Hippocampal formation (tissue), 2 donors: ENCODE measurements around the gene ZNF652.
"Not testable (repeated sequence)": the region's sequence is repeated elsewhere in the genome, so short reads cannot be mapped to it uniquely, and the experiment has no call there.

ENCODE experiments used
- DNase-seq, 2 donors: peaks; one replicate each; lab custom pipeline; 2025; lab: John Stamatoyannopoulos, UW

Gene ZNF652

DNA sequence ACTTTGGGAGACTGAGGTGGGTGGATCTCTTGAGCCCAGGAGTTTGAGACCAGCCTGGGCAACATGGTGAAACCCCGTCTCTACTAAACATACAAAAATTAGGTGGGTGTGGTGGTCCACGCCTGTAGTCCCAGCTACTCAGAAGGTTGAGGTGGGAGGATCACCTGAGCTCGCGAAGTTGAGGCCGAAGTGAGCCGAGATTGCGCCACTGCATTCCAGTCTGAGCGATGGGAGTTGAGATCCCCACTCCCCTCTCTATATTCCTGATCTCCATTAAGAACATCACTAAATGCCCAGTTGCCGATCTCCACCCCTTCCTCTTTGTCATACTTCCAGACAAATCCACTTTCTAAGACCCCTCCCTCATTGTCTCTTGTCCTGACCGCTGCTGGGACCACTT lies 24.3 kb upstream of the ZNF652 start:
- DNase-seq, result no peak

DNA sequence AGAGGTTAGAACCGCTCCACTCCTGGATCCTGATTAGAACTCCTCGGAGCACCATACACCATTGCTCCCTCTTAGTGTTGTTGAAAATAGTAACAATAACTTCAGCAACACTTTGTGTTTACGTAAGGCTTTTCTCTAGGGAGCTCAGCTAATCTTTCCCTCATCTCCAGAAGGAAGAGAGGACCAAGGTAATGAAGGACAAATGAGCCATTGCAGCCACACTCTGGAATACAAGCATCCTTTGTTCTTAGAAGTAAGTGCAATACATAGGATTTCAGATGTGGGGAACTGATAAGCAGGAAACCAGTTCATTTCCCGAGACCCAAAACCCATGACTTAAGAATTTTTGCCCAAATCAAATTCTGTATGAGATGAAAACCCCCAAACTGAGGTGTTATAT lies 22.9 kb upstream of the ZNF652 start:
- DNase-seq, result no peak

DNA sequence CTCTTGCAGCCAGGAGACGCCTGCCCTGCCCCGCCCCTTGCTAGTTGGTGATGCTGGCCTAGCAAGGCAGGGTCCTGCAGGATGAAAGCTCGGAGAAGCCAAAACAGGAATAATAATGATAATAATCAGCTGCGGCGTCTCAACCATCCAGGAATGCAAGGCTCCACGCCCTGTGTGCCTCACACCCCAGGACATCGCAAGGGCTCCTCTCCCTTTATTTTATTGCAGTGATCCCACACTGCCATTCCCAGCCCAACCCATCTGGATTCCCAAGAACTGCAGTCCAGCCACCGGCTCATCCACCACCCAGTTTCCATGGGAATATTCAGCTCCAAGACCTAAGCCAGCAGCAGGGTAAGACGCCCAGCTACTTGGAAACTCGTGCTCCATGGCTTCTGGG lies 21.0 kb upstream of the ZNF652 start:
- no peak for DNase-seq

DNA sequence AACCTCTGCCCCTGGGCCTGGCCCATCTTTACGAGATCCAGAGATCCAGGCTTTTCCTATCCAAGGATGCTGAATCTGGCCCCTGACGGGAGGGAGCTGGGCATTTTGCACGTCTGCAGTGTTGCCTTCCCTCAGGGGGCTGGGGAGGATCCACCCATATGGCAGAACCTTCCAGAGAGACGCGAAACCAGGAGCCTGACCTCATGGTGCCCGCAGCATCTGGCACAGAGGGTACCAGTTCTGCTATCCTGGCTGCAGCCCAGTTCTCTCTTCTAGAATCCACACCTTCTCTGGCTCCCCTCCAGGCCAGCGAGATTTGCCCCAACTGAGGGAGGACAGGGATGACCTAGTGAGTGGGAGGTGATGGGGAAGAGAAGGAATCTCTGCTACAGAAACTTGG lies 20.5 kb upstream of the ZNF652 start:
- DNase-seq, result no peak

DNA sequence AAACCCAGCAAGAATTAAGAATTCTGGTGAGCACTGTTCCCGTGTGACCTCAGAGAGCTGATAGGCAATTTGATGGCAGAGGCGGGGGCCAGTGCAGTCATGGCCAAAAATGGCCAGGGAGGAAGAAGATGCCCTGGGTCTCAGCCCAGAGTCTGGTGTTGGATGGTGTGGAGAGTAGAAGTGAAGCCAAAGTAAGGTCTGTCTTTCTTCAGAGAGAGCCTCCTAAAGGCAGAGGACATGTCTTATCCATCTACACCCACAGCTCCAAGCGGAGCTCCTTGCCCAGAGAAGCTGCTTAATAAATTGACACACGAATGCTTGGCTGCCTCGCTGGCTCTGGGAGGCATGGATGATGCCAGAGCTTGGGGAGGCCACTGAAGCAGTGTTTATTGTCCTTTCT lies 19.7 kb upstream of the ZNF652 start:
- no peak for DNase-seq

DNA sequence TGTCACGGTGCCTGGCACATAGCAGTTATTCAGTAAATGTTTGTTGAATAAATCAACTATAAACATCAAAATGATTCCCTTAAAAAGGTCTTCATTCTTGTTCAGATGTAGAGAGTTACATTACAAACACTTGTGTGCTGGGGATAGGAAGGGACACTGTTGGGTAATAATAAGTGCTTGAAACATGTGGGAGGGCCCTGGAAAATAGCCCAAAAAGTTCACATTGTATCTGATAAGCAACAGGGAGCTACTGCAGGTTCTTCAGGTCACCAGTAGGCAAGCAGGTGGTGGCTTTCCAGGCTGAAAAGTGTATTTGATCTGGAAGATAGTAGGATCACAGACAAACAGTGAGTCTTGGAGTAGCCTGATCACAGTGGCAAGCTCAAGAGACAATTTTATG lies 19.0 kb upstream of the ZNF652 start:
- no peak for DNase-seq

DNA sequence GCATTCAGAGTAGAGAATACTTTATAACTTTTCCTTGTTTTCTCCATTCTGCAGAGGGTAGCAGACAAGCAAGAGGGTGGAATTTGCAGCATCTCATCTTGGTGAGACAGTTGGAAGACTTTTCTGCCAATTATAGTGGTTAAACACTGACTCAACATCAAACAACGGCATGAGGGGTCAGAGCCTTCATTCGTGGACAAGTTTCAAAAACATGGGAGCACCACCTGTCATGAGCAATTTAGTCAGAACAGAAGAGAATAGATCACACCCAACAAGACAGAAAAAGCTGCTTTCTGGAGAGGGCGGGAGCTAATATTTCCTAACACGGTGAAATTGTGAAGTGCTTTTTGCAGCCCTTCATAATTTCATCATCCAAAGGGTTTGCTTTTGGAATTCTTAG lies 17.9 kb upstream of the ZNF652 start:
- no peak for DNase-seq

DNA sequence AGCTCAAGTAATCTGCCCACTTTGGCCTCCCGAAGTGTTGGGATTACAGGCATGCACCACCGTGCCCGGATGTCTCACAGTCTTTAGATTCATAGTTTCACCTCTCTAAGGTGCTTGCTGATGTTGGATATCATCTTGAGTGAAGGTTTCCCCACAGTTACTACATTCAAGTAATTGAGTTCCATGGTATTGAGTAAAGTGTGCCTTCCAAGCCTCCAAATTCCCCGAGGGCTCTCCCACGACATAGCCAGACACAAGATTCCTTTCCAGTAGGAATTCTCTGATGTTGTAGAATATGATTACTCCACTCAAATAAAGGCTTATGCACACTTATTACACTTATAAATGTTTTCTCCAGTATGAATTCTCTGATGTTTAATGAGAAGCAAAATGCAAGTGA lies 16.3 kb upstream of the ZNF652 start:
- DNase-seq, result no peak

DNA sequence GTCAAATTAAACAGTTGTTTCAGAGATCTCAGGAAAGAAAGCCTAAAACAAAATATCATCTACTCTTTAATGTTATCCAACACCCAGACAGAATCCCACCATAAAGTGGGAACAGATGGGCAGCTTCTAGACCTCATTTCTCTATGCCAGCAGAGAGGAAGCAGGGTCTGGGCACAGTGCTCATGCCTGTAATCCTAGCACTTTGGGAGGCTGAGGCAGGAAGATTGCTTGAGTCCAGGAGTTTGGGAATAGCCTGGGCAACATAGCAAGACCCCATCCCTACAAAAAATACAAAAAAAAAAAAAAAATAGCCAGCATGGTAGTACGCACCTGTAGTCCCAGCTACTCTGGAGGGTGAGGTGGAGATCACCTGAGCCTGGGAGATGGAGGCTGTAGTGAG lies 13.5 kb upstream of the ZNF652 start:
- no peak for DNase-seq

DNA sequence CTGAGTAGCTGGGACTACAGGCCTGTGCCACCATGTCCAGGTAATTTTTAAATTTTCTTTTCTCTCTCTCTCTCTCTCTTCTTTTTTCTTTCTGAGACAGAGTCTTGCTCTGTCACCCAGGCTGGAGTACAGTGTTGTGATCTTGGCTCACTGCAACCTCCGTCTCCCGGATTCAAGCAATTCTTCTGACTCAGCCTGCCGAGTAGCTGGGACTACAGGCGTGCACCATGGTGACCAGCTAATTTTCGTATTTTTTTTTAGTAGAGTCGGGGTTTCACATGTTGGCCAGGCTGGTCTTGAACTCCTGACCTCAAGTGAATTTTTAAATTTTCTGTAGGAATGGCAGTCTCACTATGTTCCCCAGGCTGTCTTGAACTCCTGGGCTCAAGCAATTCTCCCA lies 11.1 kb upstream of the ZNF652 start:
- DNase-seq, result no peak

DNA sequence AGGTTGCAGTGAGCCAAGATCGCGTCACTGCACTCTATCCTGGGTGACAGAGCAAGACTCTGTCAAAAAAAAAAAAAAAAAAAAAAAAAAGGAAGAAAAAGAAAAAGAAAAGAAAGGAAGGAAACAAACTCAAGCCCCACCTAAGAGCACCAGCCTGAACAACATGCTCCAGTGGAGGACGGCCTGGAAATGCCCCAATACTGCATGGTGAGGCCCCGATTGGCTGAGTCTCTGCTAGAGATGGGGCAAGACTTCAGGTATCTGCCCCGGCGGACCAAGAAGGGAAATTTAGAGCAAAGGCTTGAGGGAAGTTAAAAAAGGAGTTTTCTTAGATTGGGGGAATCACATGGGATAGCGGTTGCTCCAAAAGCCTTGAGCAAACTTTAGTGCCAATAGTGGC lies 10.4 kb upstream of the ZNF652 start:
- no peak for DNase-seq

DNA sequence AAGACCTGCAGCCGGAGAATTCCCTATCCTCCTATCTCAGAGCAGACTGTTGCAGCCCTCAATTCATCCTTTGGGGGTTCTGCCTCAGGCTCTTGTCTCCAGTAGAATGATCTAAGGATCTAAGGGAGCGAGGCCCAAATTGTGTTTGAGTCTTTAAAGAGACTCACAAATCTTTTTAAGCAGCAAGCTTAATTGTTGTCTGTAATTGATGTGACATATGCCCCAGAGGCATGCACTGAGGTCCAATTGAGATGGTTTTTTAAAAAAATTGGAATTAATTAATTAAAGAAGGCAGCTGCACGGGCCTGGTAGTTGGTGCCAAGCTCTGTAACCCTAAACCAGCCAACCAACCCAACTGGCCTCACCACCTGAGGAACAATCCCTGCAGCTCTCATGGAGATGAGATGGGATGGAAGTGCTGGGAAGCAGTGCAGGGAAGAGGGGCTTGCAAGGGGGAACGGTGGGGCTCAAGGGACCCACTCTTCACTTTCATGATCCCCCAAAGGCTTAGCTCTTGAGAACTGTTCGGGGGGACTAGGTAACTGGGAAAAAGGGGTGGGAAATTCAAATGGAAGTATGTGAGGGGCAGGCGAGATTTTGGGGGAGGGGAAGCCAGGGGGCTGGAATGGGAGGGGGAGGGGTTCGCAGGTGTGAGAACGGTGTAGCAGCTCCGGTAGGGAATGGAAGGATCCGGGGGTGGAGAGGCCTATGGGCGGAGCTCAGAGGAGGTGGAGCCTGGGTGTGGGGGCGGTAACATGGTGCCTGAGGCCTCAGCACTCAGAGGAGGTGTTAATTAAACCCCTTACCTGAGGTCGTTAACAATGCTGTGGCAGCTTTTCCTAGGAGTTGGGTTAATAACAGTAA lies 9.2 kb upstream of the ZNF652 start:
- DNase-seq, result no peak

DNA sequence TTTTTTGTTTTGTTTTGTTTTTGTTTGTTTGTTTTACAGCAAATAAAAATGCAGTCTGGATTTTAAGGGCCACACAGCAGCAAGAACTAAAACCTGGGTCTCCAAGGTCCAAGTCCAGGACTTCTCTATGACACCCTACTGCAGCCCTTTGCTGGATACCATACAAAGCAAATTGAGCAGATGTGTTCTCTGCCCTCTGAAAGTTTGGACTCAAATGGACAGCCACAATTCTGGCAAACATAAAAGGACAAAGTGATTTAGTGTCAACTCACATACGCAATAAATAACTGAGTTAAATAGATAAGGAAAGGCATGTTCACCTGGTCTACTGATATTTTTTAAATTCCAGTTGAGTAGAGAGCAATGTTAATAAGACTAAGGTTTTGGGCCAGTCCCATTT lies 7.7 kb upstream of the ZNF652 start:
- DNase-seq, result no peak

DNA sequence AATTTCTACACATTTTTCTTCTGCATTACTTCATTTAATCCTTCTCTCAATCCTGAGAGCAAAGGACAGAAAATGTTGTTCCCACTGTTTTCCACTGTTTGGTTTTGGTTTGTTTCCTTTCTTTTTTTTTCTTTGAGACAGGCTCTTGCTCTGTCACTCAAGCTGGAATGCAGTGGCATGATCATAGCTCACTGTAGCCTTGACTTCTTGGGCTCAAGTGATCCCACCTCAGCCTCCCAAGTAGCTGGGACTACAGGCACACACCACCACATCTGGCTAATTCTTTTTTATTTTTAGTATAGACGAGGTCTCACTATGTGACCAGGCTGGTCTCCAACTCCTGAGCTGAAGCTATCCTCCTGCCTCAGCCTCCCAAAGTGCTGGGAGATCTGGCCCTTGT lies 7.0 kb upstream of the ZNF652 start:
- DNase-seq, result no peak

DNA sequence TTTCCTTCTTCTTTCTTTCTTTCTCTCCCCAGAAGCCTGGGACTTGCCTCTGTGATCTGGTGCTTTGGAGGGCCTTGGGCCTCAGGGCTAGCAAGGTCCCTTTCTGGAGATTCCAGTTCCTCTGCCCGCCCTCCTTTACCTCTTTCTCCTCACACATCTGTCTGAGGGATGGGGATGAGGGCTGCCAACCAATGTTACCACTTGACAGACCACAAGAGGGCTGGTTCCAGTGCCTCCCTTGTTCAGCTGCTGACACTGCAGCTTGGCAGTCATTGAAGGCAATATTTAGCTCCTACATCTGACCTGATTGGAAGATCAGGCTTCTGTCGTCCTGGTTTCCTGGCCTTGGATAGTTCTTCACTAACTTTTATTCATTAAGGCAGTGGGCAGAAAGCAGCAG lies 3.6 kb upstream of the ZNF652 start:
- peak; percentile 30 to 37 for DNase-seq

DNA sequence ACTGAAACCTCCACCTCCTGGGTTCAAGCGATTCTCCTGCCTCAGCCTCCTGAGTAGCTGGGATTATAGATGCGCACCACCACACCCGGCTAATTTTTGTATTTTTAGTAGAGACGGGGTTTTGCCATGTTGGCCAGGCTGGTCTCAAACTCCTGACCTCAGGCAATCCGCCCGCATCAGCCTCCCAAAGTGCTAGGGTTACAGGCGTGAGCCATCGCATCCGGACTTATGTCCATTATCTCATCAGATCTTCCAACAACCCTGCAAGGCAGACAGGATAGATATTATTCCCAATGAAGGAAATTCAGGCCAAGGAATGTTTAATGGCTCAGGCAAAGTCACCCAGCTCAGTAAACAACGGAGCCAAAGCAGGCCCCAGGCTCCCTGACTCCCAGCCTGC lies 3.1 kb upstream of the ZNF652 start:
- not testable (repeated sequence) for DNase-seq

DNA sequence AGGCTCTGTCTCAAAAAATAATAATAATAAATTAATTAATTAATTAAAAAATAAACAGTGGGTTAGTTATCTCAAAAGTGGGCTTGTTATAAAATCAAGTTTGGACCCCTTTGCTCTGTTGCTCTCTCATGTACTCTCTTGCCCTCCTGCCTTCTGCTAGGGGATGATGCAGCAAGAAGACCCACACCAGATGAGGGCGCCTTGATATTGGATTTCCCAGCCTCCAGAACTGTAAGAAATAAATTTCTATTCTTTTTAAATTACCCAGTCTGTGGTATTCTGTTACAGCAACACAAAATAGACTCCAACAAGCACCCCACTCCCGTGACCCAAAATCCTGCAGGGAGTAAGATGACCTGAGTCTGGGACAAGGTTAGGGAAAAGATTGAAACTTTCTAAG lies 2.1 kb upstream of the ZNF652 start:
- no peak for DNase-seq

DNA sequence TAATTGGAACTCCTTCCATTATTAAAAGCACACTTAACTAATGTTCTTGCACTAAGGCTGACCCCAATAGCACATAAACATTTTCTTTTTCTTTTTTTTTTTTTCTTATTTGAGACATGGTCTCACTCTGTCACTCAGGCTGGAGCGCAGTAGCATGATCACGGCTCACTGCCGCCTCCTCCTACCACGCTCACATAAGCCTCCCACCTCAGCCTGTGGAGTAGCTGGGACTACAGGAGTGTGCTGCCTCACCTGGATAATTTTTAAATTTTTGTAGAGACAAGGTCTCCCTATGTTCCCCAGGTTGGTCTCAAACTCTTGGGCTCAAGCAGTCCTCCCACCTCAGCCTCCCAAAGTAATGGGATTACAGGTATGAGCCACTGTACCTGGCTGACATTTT lies 1.2 kb upstream of the ZNF652 start:
- DNase-seq, result no peak

DNA sequence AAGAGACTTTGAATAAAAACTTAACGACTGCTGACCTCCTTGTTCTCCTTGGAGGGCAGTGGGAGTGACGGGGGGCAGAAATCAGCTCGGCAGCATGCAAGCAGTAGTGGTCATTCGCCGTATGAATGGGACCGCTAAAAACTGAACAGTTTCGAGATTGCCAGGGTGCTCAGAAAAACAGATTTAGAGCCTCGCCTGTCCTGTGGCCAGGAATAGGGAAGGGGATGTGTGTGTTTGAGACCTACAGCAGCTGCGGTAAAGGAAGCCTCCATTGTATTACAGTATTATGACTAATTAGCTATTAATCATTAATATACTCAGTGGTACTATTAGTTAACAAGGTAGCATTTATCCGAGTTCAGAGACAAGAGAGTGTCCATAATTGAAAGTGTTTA lies 670 bp upstream of the ZNF652 start:
- DNase-seq, result no peak

DNA sequence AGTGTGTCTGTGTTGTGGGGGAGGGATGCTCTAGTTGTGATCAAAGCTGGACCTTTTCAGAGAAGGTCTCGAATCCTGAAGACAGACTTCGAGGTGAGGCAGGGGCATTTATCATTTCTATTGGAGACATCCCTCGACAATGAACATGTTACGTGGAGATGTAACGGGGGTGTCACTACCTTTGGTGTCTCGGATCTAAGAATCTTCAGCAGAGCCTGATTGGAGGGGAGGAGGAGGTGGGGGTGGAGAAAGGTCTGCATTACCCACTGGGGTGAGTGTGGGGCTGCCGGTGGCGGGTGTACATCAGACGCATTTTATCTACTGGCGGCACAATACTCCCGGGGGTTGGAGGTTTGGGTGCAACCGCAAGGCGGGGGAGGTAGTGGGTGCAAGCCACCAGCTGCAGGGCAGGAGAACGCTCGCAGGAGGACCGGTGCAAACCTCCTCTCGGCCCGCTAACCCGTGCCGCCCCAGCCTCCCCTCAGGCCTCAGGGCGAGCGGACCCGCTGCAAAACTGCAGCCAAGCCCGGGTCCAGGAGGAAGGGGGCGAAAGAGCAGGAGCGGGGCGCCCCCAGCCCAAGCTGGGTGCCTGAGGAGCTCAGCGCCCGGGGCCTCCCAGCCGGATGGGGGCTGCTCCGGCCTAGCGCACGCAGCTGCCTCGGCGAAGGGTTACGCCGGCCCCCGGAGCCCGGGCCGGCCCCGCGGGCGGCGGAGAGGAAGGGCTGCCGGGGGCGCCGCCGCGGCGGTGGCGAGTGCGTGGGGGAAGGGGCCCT lies 735 bp downstream of the ZNF652 start:
- peak; percentile 40 to 57 for DNase-seq

DNA sequence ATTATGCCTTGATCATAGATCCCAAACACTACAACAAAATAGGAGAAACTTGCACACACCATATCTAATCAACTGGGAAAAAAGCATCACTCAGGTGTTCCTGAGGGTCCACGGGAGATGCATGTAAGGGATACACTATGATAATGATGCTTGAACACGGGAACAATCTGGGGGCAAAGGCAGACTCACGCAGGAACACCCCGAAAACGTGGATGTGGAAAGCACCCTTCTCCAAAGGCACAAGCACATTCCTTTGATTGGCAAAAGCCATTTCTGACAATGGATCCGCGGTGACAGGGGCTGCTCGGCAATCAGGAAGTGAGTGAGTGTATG lies 1.3 kb downstream of the ZNF652 start:
- no peak for DNase-seq

DNA sequence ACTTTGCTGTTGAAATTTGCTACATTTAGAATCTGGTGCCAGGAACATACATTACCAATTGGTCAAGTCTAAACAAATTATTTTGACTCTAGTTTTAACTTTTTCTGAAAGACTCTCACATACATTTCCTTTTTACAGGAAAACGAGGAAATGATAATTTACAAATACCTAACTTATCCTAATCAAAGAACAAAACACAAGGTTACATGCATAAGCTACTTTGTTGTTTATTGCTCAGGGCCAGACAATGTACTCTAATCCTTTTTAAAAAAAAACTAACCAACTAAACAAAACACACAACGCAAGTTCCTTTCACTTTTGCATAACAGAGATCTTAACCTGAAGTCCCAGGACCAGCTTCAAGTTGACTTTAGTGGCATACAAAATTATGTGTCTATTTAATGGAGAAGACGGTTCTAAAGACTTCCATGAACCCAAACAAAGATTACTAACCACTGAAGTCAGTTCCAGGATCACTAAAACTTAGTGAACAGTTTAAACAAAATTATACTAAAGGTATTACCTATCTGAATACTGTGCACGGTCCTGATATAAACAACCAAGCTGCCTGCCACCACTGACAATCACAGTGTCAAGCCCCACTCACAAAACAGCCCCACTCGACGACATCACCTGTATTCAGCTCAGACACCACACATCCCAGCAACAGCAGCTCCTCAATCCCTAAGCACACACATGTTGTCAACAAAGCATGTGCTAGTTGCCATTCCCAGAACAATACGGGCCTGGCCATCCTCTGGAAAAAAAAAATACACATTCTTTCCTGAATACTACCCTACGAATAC lies 1.9 kb downstream of the ZNF652 start:
- no peak for DNase-seq
